ENCODE data around the gene CARNS1. TPM values are rescaled to one million over a fixed set of nuclear protein-coding genes. Genes with fewer than 3 reads are reported as not detected.

CARNS1 gene
- total RNA-seq, 1 donor from 2014 or later, result 1.7 TPM

DNA sequence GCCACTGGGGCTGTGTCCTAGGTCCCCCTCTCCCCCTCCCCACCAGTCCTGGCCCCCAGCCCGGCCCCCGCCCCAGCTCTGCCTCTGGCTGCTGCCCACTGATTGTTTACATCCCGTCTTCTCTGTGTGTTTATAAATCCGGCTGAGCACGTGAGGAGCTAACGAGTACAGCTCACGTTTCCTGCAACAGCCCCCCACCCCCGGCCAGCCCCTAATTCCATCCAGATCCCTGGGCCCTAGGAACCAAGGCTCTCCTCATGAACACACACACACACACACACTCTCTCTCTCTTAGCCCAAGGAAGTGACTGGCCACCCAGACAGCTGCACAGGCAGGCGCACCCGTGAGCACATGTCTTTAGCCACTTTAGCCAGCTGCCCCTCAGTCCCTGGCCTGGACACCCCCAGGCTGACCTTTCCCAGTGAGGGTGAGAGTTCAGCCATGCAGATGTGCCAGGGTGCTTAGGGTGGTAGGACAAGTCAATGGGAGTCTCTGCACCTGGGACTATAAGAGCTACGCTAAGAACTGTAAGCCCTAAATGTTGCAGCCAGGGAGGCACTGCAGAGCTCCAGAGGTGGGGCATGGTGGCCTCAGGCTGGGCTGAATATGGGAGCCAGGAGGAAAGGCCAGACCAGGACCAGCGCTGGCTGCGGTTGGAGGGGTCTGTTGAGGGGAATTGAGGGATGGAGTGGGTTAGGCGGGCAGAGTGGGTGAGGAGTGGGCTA is 45.0 kb upstream of the CARNS1 start:
- Histone ChIP-seq H3K36me3 (no peaks in the 10 kb centered on the region), H3K4me3 (peak overlapping the region in 1 of 2 donors; percentile 4), H3K9me3 (no peaks in the 10 kb centered on the region), H3K27ac (peak overlapping the region; percentile 98), H3K4me1 (peaks cover 90% of the 10 kb centered on the region), H3K27me3 (no peaks in the 10 kb centered on the region)
- intact Hi-C loops (cut with DNase I), result no loop called here
- TF ChIP-seq POLR2A (IDR thresholded peaks at IDR 0.05), result no peak
- TF ChIP-seq, protein P1, sequence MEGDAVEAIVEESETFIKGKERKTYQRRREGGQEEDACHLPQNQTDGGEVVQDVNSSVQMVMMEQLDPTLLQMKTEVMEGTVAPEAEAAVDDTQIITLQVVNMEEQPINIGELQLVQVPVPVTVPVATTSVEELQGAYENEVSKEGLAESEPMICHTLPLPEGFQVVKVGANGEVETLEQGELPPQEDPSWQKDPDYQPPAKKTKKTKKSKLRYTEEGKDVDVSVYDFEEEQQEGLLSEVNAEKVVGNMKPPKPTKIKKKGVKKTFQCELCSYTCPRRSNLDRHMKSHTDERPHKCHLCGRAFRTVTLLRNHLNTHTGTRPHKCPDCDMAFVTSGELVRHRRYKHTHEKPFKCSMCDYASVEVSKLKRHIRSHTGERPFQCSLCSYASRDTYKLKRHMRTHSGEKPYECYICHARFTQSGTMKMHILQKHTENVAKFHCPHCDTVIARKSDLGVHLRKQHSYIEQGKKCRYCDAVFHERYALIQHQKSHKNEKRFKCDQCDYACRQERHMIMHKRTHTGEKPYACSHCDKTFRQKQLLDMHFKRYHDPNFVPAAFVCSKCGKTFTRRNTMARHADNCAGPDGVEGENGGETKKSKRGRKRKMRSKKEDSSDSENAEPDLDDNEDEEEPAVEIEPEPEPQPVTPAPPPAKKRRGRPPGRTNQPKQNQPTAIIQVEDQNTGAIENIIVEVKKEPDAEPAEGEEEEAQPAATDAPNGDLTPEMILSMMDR (IDR thresholded peaks at IDR 0.05), result no peak
- no peak for TF ChIP-seq POLR2AphosphoS5 (IDR thresholded peaks at IDR 0.05; ENCODE audit: insufficient read depth in 1 of 2, low read depth in 1 of 2)
- DNase-seq (ENCODE audit: extremely low spot score in 2 of 2), result no peak

DNA sequence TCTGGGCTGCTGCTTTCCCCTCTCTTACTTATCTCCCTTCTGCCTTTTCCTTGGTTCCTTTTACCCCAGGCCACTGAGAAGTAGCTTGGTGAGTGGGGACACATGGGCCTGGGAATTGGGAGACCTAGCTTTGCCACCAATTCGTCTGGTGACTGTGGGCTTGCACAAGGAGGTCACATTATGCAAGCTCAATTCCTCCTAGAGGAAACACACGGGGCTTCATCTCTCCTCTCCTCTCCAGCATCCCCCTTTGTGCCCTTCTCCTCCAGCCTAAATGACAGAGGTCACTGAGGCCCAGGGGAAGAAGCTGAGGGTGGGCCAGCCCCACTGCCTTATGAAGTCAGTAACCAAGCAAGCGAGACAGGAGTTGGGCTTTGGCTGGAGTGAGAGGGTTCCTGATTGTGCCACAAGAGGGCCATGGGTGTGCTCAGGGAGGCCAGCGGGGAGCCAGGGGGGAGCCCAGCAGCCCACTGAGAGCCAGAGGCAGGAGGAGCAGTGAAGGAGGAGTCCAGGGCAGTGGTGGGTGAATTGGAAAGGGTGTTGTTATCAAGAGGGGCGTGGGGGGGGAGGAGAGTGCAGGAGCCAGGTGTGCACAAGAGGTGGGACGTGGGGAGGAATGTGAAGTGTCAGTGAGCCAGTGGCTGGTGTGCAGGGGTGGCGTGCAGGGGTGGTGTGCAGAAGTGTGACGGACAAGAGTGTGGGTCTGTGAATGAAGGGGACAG is 44.1 kb upstream of the CARNS1 start:
- intact Hi-C loops (cut with DNase I), result no loop called here
- no peak for DNase-seq (ENCODE audit: extremely low spot score in 2 of 2)
- H3K36me3 ChIP-seq, result no peaks in the 10 kb centered on the region
- H3K4me1 ChIP-seq, result peaks cover 87% of the 10 kb centered on the region
- H3K4me3 ChIP-seq, result peak overlapping the region; percentile 63 to 81
- TF ChIP-seq, protein P1 (IDR thresholded peaks at IDR 0.05), result peak in 1 of 3 experiments; percentile 47
- peak in 1 of 2 donors; percentile 39 for TF ChIP-seq POLR2AphosphoS5 (IDR thresholded peaks at IDR 0.05; ENCODE audit: insufficient read depth in 1 of 2, low read depth in 1 of 2)
- no peak for TF ChIP-seq POLR2A (IDR thresholded peaks at IDR 0.05)
- no peaks in the 10 kb centered on the region for H3K27me3 ChIP-seq
- peak overlapping the region; percentile 98 for H3K27ac ChIP-seq
- no peaks in the 10 kb centered on the region for H3K9me3 ChIP-seq

DNA sequence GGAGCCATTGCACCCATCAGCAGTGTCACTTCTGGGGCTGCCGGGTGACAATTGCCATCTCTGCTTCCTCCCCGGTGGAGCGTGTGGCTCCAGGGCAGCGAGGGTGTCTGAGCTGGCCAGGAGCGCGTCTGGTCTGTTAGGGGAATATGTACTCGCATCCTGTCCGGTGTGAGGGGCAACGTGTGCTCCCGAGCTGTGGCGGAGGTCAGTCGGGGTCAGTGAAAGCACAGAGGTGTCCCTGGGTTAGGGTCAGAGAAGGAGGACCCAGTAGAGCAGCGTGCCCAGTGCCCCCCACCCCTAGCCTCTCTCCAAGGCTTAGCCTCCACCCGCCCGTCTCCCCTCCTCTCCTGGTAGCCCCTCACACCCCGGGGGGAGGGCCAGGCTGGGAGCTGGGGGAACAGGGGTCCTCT is 43.6 kb upstream of the CARNS1 start:
- TF ChIP-seq, protein P1 (IDR thresholded peaks at IDR 0.05), result no peak
- TF ChIP-seq POLR2AphosphoS5 (IDR thresholded peaks at IDR 0.05; ENCODE audit: insufficient read depth in 1 of 2, low read depth in 1 of 2) (no peak), POLR2A (IDR thresholded peaks at IDR 0.05) (no peak)
- DNase-seq (ENCODE audit: extremely low spot score in 2 of 2), result no peak
- Histone ChIP-seq H3K4me1 (peaks cover 81% of the 10 kb centered on the region), H3K27ac (peak overlapping the region; percentile 98), H3K27me3 (no peaks in the 10 kb centered on the region), H3K36me3 (no peaks in the 10 kb centered on the region), H3K9me3 (no peaks in the 10 kb centered on the region), H3K4me3 (peak overlapping the region; percentile 63 to 81)
- intact Hi-C loops (cut with DNase I), result no loop called here

DNA sequence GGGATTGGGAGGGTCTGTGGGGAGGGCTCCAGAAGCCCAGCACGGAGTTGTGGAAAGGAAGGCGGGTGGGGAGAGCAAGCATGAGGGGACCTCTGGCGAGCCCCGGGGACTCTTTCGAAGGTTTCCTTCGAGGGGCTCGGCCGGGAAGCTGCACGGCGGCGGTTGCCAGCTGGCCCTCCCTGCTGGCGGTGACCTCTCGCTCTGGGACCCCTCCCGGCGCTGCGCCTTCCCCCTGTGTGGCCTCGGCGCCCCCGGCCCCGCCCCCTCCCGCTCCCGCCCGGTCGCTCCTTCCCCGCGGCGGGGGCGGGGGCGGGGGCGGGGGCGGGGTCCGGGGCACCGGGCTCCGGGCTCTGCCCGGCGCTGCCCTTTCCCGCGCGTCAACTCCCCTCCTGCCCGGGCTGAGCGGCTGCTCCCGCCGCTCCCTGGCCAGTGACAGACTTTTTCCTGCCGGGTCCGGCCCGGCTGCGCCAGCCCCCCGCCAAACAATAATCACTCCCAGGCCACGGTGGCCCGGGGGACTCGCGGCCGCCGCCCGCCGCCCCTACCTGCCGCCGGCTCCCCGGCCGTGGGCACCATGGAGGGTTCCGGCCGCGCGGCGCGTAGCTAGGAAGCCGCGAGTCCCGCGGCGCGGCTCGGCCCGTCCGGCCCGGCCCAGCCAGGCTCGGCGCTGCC is 43.0 kb upstream of the CARNS1 start:
- Histone ChIP-seq H3K9me3 (no peaks in the 10 kb centered on the region), H3K27me3 (no peaks in the 10 kb centered on the region), H3K36me3 (no peaks in the 10 kb centered on the region), H3K27ac (peak overlapping the region; percentile 98), H3K4me3 (peak overlapping the region; percentile 63 to 81), H3K4me1 (peaks cover 76% of the 10 kb centered on the region)
- DNase-seq (ENCODE audit: extremely low spot score in 2 of 2), result no peak
- intact Hi-C loops (cut with DNase I), result no loop called here
- TF ChIP-seq POLR2AphosphoS5 (IDR thresholded peaks at IDR 0.05; ENCODE audit: insufficient read depth in 1 of 2, low read depth in 1 of 2), result peak in 1 of 2 donors; percentile 13
- TF ChIP-seq, protein P1 (IDR thresholded peaks at IDR 0.05), result no peak
